Transverse colon (tissue), 4 donors: Measurements from ENCODE around the gene RACGAP1. TPM values are rescaled to one million over a fixed set of nuclear protein-coding genes. Genes with fewer than 3 reads are reported as not detected.

ENCODE experiments used
- DNase-seq: peaks from one replicate; pipeline ENCODE4 v3.0.0-alpha.2; 2019
- H3K27ac ChIP-seq, 4 donors: fragments of 200-600 bp; sonication (generic); 2 replicates each; pipeline ENCODE4 v1.5.1; 2016 to 2018; ENCODE audit warnings: inconsistent platforms in 4 of 4
- H3K27me3 ChIP-seq: fragments of 200-600 bp; sonication (generic); 2 replicates; pipeline ENCODE4 v1.5.1; 2017; ENCODE audit warnings: inconsistent platforms
- H3K36me3 ChIP-seq, 4 donors: fragments of 200-600 bp; sonication (generic); 2 replicates each; pipeline ENCODE4 v1.5.1; 2017 to 2019; ENCODE audit warnings: inconsistent platforms in 4 of 4
- H3K4me1 ChIP-seq, 4 donors: fragments of 200-600 bp; sonication (generic); 2 replicates each; pipeline ENCODE4 v1.5.1; 2017 to 2020; ENCODE audit warnings: inconsistent platforms in 4 of 4
- H3K4me3 ChIP-seq, 4 donors: fragments of 200-600 bp; sonication (generic); 1 replicate in 1 of 4; 2 replicates in 3 of 4; pipeline versions ENCODE4 v1.5.1 to v1.6.1; 2017 to 2019; ENCODE audit warnings: inconsistent platforms in 4 of 4
- H3K9me3 ChIP-seq, 2 donors: fragments of 200-600 bp; sonication (generic); 2 replicates each; pipeline ENCODE4 v1.5.1; 2017 to 2019; ENCODE audit warnings: inconsistent platforms in 2 of 2
- EP300 ChIP-seq: sonication (generic); formaldehyde crosslinking; IDR thresholded peaks from one replicate; pipeline ENCODE4 v1.6.1; 2017; ENCODE audit warnings: antibody characterized with exemption, low read depth
- POLR2A ChIP-seq: fragments of 450-650 bp; IDR thresholded peaks from one replicate; pipeline ENCODE4 v1.6.1; 2016; ENCODE audit warnings: antibody characterized with exemption, mild to moderate bottlenecking, moderate library complexity
- POLR2AphosphoS5 ChIP-seq, 3 donors: sonication (generic); formaldehyde crosslinking; IDR thresholded peaks; one replicate each; pipeline ENCODE4 v1.6.1; 2016; ENCODE audit warnings: antibody characterized with exemption in 3 of 3
- WGBS, 2 donors: methylation state at CpG; one replicate each; pipeline ENCODE4 v1.1.5; 2018; ENCODE audit warnings: low coverage in 1 of 2; 5-methylcytosine and 5-hydroxymethylcytosine counted together
- in situ Hi-C, 4 donors: fragments of 200-750 bp; cut with MboI; loops; one replicate each; pipeline versions ENCODE4 v1.15.0 to v1.15.1; 2017; ENCODE audit warnings: low sequenced_read_pairs in 3 of 4, low pct_ligation_motif_present in 1 of 4, low pct_unique_long_range_greater_than_20kb in 1 of 4
- intact Hi-C: fragments of 100-400 bp; cut with DNase I; formaldehyde crosslinking; loops from one replicate; pipeline ENCODE4 v1.15.1; 2023; ENCODE audit warnings: low total_unique reads
- total RNA-seq, 4 donors: library from RNA; depleted of rRNA; stranded (reverse); fragments of >200 nt; gene quantifications; one replicate each; pipeline ENCODE4 v1.1.0, GENCODE V29; 2016
- TF ChIP-seq, protein P1 (sequence below), 5 experiments: fragments of 200-600 bp in 3 of 5; fragments of 450-650 bp in 2 of 5; sonication (generic) in 3 of 5; IDR thresholded peaks; 1 replicate in 2 of 5; 2 replicates in 3 of 5; pipeline ENCODE4 v1.5.1; 2016 to 2017; ENCODE audit warnings: antibody characterized with exemption in 5 of 5, inconsistent platforms in 3 of 5, mild to moderate bottlenecking in 2 of 5, moderate library complexity in 1 of 5

The RACGAP1 gene
- total RNA-seq, 4 donors from 2014 or later = 5.0 to 13.4 (median 9.3) TPM

- Histone ChIP-seq H3K9me3 (no peaks in the 10 kb centered on the region), H3K4me3 (no peak overlapping the region), H3K27me3 (peaks cover 39% of the 10 kb centered on the region), H3K36me3 (no peaks in the 10 kb centered on the region), H3K27ac (no peak overlapping the region), H3K4me1 (no peaks in the 10 kb centered on the region)
- DNase-seq = no peak
- TF ChIP-seq, protein P1, sequence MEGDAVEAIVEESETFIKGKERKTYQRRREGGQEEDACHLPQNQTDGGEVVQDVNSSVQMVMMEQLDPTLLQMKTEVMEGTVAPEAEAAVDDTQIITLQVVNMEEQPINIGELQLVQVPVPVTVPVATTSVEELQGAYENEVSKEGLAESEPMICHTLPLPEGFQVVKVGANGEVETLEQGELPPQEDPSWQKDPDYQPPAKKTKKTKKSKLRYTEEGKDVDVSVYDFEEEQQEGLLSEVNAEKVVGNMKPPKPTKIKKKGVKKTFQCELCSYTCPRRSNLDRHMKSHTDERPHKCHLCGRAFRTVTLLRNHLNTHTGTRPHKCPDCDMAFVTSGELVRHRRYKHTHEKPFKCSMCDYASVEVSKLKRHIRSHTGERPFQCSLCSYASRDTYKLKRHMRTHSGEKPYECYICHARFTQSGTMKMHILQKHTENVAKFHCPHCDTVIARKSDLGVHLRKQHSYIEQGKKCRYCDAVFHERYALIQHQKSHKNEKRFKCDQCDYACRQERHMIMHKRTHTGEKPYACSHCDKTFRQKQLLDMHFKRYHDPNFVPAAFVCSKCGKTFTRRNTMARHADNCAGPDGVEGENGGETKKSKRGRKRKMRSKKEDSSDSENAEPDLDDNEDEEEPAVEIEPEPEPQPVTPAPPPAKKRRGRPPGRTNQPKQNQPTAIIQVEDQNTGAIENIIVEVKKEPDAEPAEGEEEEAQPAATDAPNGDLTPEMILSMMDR (IDR thresholded peaks at IDR 0.05) = no peak
- TF ChIP-seq EP300 = no peak
- no peak for TF ChIP-seq POLR2A
- no peak for TF ChIP-seq POLR2AphosphoS5 (IDR thresholded peaks at IDR 0.05)
- intact Hi-C loops (no loop called here), in situ Hi-C loops (loop anchor here in 1 of 4 donors (25.0 kb wide), 1 partner anchor 235 kb away; no protein-coding TSS in a partner anchor)
- WGBS, 2 donors = 72% methylated on average over 1 of the region's 1 CpG; no CpG with 5 or more reads in 1 of the 2 donors
These were observed 72.8 kb downstream of the RACGAP1 start for GRCh38 chr12:49952391-49953055.

- DNase-seq = no peak
- H3K27me3 ChIP-seq = peaks cover 31% of the 10 kb centered on the region
- in situ Hi-C loops (loop anchor here in 1 of 4 donors (25.0 kb wide), 1 partner anchor 236 kb away; no protein-coding TSS in a partner anchor), intact Hi-C loops (no loop called here)
- H3K4me1 ChIP-seq = no peaks in the 10 kb centered on the region
- no peaks in the 10 kb centered on the region for H3K36me3 ChIP-seq
- H3K9me3 ChIP-seq = no peaks in the 10 kb centered on the region
- no peak for TF ChIP-seq EP300
- TF ChIP-seq, protein P1 (IDR thresholded peaks at IDR 0.05) = no peak
- no peak for TF ChIP-seq POLR2A
- TF ChIP-seq POLR2AphosphoS5 (IDR thresholded peaks at IDR 0.05) = no peak
- no peak overlapping the region for H3K27ac ChIP-seq
- 72% methylated on average over 14 of the region's 14 CpGs; no CpG with 5 or more reads in 1 of the 2 donors for WGBS, 2 donors
- H3K4me3 ChIP-seq = no peak overlapping the region
These were observed 73.7 kb downstream of the RACGAP1 start for GRCh38 chr12:49951411-49952240.

GRCh38 chr12:49950273-49951251 lies 74.7 kb downstream of the RACGAP1 start, which contains the start of gene AQP2:
Gene AQP2 (plus strand): TSS chr12:49950737. CDS start chr12:49950831, 94 bp downstream.
- no peak for DNase-seq
- in situ Hi-C loops = loop anchor here in 1 of 4 donors (25.0 kb wide), 1 partner anchor 237 kb away; no protein-coding TSS in a partner anchor

More at GRCh38 chr12:49950273-49951251, 74.7 kb downstream of the RACGAP1 start, which contains the start of gene AQP2:
- peaks cover 0 to 9% (median 7%) of the 10 kb centered on the region in 4 donors for H3K4me1 ChIP-seq
- no peaks in the 10 kb centered on the region for H3K9me3 ChIP-seq
- peaks cover 22% of the 10 kb centered on the region for H3K27me3 ChIP-seq
- no peak within 1 kb of the TSS for H3K4me3 ChIP-seq
- TF ChIP-seq, protein P1 (IDR thresholded peaks at IDR 0.05) = no peak
- TF ChIP-seq POLR2AphosphoS5 (IDR thresholded peaks at IDR 0.05) = no peak
- no peak for TF ChIP-seq EP300
- TF ChIP-seq POLR2A = no peak
- no peaks in the 10 kb centered on the region for H3K36me3 ChIP-seq
- H3K27ac ChIP-seq = no peak within 1 kb of the TSS
- WGBS, 2 donors = 80 to 87% methylated on average over 2 to 31 of the region's 32 CpGs
- intact Hi-C loops = no loop called here
